Esophagus (tissue), 2 donors: Measurements from ENCODE around the gene NTSR1. TPM values are rescaled to one million over a fixed set of nuclear protein-coding genes. Genes with fewer than 3 reads are reported as not detected.

Experiments used
- H3K27ac ChIP-seq, 2 donors: one replicate each; pipeline ENCODE4 v1.5.1; 2013; ENCODE audit warnings: low read depth in 2 of 2, mild to moderate bottlenecking in 2 of 2, inconsistent platforms in 1 of 2, low read length in 1 of 2, moderate library complexity in 1 of 2
- H3K27me3 ChIP-seq, 2 donors: one replicate each; pipeline ENCODE4 v1.6.1; 2013; ENCODE audit warnings: low read length in 2 of 2, control low read depth in 1 of 2, mild to moderate bottlenecking in 1 of 2; ENCODE audit not compliant: insufficient read depth in 2 of 2, control insufficient read depth in 1 of 2
- H3K36me3 ChIP-seq, 2 donors: one replicate each; pipeline ENCODE4 v1.6.1; 2013; ENCODE audit warnings: low read length in 1 of 2; ENCODE audit not compliant: control insufficient read depth in 2 of 2, insufficient read depth in 2 of 2
- H3K4me1 ChIP-seq, 2 donors: one replicate each; pipeline ENCODE4 v1.6.1; 2013; ENCODE audit warnings: low read length in 1 of 2; ENCODE audit not compliant: control insufficient read depth in 2 of 2, insufficient read depth in 2 of 2
- H3K4me3 ChIP-seq, 2 donors: one replicate each; pipeline ENCODE4 v1.5.1; 2013; ENCODE audit warnings: low read length in 2 of 2, mild to moderate bottlenecking in 2 of 2, low read depth in 1 of 2, moderate library complexity in 1 of 2
- H3K9me3 ChIP-seq, 2 donors: one replicate each; pipeline ENCODE4 v1.6.1; 2013; ENCODE audit warnings: mild to moderate bottlenecking in 2 of 2, low read depth in 1 of 2, low read length in 1 of 2, moderate library complexity in 1 of 2; ENCODE audit not compliant: control insufficient read depth in 2 of 2, insufficient read depth in 1 of 2
- WGBS, 2 donors: extraction: QIAGEN DNeasy Blood & Tissue Kit; methylation state at CpG; one replicate each; pipeline ENCODE4 v1.1.7; 2013; 5-methylcytosine and 5-hydroxymethylcytosine counted together
- polyA plus RNA-seq, 2 donors: library from polyadenylated mRNA; stranded (reverse); fragments of 200-250 nt; gene quantifications; one replicate each; pipeline ENCODE4 v1.2.3, GENCODE V29; 2013
- donor health status: healthy with polysubstance abuse.
- donor health status: Bipolar disorder and iron deficiency.

The NTSR1 gene
- polyA plus RNA-seq, 2 donors, result 0.02 TPM

DNA sequence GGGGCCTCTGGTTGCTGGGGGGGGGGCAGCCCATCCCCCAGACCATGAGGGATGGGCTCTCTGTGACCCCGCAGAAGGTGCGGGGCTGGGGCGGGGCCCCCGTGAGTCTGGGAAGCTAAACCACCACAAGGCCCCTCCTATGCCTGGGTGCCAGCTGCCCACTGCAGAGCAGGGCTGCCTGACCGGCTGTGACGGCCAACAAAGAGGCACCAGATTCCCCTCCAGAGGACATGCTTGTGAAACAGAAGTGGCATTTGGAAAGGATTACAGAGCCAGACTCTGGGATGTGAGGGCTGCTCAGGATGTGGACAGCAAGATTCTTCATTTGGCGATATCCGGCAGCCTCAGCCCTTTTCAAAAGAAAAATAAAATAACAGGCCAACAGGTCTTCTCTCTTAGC is 16.5 kb upstream of the NTSR1 start:
- no peak overlapping the region for H3K4me3 ChIP-seq
- H3K36me3 ChIP-seq, result no peaks in the 10 kb centered on the region
- no peak overlapping the region for H3K27ac ChIP-seq
- WGBS, 2 donors, result 76 to 79% methylated on average over 8 of the region's 8 CpGs
- peaks cover 4 to 5% of the 10 kb centered on the region in 2 donors for H3K4me1 ChIP-seq
- H3K27me3 ChIP-seq, result no peaks in the 10 kb centered on the region
- no peaks in the 10 kb centered on the region for H3K9me3 ChIP-seq

- no peak overlapping the region for H3K4me3 ChIP-seq
- no peaks in the 10 kb centered on the region for H3K36me3 ChIP-seq
- H3K9me3 ChIP-seq, result no peaks in the 10 kb centered on the region
- H3K27me3 ChIP-seq, result no peaks in the 10 kb centered on the region
- no peak overlapping the region for H3K27ac ChIP-seq
- 68 to 69% methylated on average over 22 of the region's 22 CpGs for WGBS, 2 donors
- no peaks in the 10 kb centered on the region for H3K4me1 ChIP-seq
Observed at GRCh38 chr20:62692801-62693523, 15.7 kb upstream of the NTSR1 start.

- H3K36me3 ChIP-seq, result no peaks in the 10 kb centered on the region
- H3K4me3 ChIP-seq, result no peak overlapping the region
- H3K27me3 ChIP-seq, result no peaks in the 10 kb centered on the region
- WGBS, 2 donors, result 64 to 69% methylated on average over 10 of the region's 10 CpGs
- H3K27ac ChIP-seq, result no peak overlapping the region
- no peaks in the 10 kb centered on the region for H3K9me3 ChIP-seq
- H3K4me1 ChIP-seq, result no peaks in the 10 kb centered on the region
Observed at GRCh38 chr20:62693524-62693922, 15.1 kb upstream of the NTSR1 start.

GRCh38 chr20:62694106-62694505 is 14.5 kb upstream of the NTSR1 start:
- H3K9me3 ChIP-seq, result no peaks in the 10 kb centered on the region
- no peaks in the 10 kb centered on the region for H3K36me3 ChIP-seq
- H3K27me3 ChIP-seq, result no peaks in the 10 kb centered on the region
- no peak overlapping the region for H3K27ac ChIP-seq
- H3K4me3 ChIP-seq, result no peak overlapping the region
- WGBS, 2 donors, result 70 to 79% methylated on average over 10 of the region's 10 CpGs
- no peaks in the 10 kb centered on the region for H3K4me1 ChIP-seq

DNA sequence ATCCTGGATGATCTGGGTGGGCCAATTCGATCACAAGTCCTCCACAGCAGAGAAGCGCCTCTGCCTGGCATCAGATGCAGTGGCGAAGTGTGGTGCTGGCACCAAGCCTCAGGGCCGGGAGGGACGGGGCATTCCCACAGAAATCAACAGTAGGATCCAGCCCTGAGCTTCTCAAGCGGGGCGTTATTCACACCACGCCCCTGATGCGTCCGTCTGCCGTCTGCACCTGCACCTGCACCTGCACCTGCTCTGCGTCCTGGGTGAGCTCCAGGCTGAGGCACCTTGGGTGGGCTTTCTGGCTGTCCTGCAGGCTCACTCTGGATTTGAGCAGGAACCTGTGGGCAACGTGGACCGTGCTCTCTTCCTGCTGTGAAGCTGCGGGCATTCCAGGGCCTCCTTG is 13.8 kb upstream of the NTSR1 start:
- Histone ChIP-seq H3K4me3 (no peak overlapping the region), H3K27me3 (no peaks in the 10 kb centered on the region), H3K36me3 (no peaks in the 10 kb centered on the region), H3K9me3 (no peaks in the 10 kb centered on the region), H3K27ac (no peak overlapping the region), H3K4me1 (no peaks in the 10 kb centered on the region)
- 59 to 71% methylated on average over 15 of the region's 15 CpGs for WGBS, 2 donors

GRCh38 chr20:62695448-62696414 is 12.9 kb upstream of the NTSR1 start:
- no peaks in the 10 kb centered on the region for H3K36me3 ChIP-seq
- H3K4me3 ChIP-seq, result no peak overlapping the region
- H3K9me3 ChIP-seq, result no peaks in the 10 kb centered on the region
- no peak overlapping the region for H3K27ac ChIP-seq
- WGBS, 2 donors, result 72 to 80% methylated on average over 32 of the region's 32 CpGs
- H3K4me1 ChIP-seq, result no peaks in the 10 kb centered on the region
- no peaks in the 10 kb centered on the region for H3K27me3 ChIP-seq

GRCh38 chr20:62696434-62696957 is 12.1 kb upstream of the NTSR1 start:
- 60 to 72% methylated on average over 16 of the region's 16 CpGs for WGBS, 2 donors
- Histone ChIP-seq H3K27me3 (no peaks in the 10 kb centered on the region), H3K9me3 (no peaks in the 10 kb centered on the region), H3K4me3 (no peak overlapping the region), H3K4me1 (no peaks in the 10 kb centered on the region), H3K27ac (no peak overlapping the region), H3K36me3 (no peaks in the 10 kb centered on the region)

DNA sequence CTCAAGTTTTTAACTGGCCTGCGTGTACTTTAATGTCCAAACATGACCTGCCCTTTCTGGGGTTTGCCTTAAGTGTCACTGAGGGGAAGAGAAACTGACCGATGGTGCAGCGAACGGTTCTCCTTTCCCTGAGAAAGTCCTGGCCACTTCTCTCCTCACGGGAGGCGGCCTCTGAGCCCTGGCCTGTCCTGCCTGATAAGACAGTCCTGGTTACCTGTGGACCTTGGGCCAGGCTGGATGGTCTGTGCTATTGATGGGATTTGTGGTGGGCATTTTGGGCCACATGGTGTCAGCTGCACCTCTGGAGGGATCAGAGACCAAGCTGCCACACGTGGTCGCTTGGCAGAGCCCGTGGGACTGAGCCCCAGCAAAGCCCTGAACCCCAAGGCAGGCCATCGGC is 11.6 kb upstream of the NTSR1 start:
- WGBS, 2 donors, result 81 to 85% methylated on average over 10 of the region's 10 CpGs
- Histone ChIP-seq H3K4me3 (no peak overlapping the region), H3K4me1 (no peaks in the 10 kb centered on the region), H3K9me3 (no peaks in the 10 kb centered on the region), H3K27ac (no peak overlapping the region), H3K27me3 (no peaks in the 10 kb centered on the region), H3K36me3 (no peaks in the 10 kb centered on the region)

GRCh38 chr20:62697468-62697912 is 11.1 kb upstream of the NTSR1 start:
- H3K27me3 ChIP-seq, result no peaks in the 10 kb centered on the region
- H3K36me3 ChIP-seq, result no peaks in the 10 kb centered on the region
- WGBS, 2 donors, result 73 to 83% methylated on average over 11 of the region's 11 CpGs
- no peak overlapping the region for H3K4me3 ChIP-seq
- no peaks in the 10 kb centered on the region for H3K4me1 ChIP-seq
- no peaks in the 10 kb centered on the region for H3K9me3 ChIP-seq
- H3K27ac ChIP-seq, result no peak overlapping the region
